ENCODE data around the gene TGFBR3L. TPM values are rescaled to one million over a fixed set of nuclear protein-coding genes. Genes with fewer than 3 reads are reported as not detected.
A peak's percentile ranks its signal among the peaks of the same experiment; 100 is the strongest.
"Not testable (repeated sequence)": the region's sequence is repeated elsewhere in the genome, so short reads cannot be mapped to it uniquely, and the experiment has no call there.

The TGFBR3L gene
- total RNA-seq, 1 donor from 2014 or later, result 0.52 TPM

GRCh38 chr19:7928334-7928706, 13.7 kb downstream of the TGFBR3L start:
- no peak for DNase-seq (ENCODE audit: low spot score)

DNA sequence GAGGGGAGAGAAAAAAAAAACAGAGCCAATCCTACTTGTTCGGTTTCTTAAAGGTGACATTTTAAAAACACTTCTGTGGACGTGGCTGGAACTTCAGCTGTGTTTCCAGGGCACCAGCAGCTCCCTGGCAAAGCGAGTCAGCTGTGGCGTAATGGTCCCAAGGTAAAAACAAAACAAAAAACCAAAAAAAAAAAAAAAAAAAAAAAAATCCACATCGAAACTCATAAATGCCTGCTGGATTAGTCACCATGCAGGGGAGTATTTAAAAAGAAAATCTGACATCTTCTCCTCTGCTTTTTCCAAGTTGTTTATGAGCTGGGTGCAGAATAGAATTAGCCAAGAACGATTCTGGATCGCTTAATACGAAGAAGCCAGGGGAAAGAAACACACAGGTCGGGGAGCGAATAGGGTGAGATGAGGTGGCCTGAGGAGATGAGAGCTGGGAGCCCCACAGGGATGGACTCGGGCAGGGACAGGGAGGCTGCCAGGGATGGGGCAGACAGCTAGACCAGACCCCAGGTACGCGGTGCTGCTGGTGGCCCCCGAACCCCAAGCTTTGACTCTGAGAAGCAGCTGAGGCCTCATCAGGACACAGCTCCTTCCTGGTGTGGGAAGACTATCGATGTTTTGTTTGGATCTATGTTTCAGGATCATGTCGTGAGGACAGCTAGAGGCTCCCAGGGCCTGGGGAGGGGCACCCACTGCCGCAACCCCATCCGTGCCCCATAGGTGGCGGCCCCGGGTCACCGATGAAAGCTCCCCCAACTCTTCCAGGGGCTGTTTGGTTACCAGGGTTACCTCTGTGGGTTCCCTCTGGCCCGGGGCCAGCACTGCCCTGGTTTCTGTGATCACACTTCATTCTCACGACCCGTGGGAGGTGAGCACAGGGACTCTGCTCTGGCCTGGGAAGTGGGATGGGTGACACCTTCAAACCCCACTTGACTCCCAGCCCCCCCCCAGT, 14.4 kb downstream of the TGFBR3L start:
- DNase-seq (ENCODE audit: low spot score), result no peak

GRCh38 chr19:7930030-7930429, 15.4 kb downstream of the TGFBR3L start:
- not testable (repeated sequence) for DNase-seq (ENCODE audit: low spot score)

GRCh38 chr19:7930765-7931164, 16.1 kb downstream of the TGFBR3L start:
- DNase-seq (ENCODE audit: low spot score), result no peak

DNA sequence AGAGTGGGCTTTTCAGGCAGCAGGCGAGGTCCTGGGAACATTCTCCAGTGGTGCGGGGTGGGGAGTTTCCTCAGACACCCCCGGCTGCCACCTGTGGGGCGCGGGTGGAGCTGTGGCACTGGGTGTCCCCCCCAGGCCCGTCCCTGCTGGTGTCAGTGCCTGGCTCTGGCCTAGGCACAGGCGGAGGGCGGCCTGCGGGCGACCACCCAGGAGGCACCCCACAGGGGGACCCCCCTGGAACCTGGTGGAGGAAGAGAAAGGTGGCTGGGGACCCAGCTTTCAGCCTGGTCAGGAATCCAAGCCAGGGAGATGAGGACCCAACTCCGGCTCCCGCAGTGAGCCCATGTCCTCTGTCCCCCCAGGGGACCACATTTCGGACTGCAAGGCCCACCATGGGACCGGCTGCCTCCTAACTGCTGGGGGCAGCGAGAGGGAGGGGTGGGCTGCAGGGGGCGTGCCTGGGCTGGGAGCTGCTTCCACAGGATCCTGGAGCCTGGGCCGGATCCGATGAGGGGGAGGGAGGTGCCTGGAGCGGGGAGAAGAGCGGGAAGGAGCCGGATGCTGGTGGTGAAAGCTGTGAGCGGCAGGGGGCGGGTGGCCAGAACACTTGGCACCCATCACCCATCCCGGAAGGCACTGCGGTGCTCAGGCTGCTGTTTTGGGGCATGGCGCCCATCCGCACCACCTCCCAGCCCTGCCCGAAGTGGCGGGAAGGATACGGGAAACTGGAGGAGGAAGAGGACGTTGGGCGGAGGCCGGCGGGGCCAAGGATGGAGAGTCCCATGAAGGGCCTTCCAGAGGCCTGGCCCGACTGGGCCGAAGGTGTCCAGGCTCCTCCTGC, 16.8 kb downstream of the TGFBR3L start:
- DNase-seq (ENCODE audit: low spot score), result no peak

DNA sequence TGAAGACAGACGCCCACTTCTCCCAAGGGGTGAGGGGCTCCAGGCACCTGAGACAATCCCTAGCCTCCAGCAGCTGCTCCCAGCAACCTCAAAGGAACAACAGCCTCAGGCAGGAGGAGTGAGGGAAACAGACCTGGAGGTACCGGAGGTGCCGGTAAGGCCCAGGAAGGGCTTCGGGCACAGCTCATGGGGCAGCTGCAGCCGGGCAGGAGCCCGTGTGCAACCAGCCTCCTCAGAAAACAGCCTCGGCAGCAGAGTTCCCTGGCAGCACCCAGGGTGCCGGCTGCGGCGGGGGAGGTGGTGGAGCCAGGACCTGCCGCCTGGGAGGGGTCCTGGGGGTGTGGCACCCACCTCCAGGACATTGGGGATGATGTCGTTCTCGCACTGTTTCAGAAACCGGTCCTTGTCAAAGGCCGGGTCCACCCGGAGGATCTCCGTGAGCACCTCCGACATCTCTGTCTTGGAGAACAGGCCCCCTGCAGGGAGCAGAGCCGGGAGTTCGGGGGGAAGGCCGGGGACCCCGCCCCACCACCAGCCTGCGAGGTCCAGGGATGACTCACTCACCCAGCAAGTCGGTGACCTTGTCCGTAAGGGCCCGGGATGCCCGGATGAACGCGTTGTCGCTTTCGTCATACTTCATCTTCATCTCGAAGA, 17.8 kb downstream of the TGFBR3L start:
- no peak for DNase-seq (ENCODE audit: low spot score)

GRCh38 chr19:7932930-7933300, 18.3 kb downstream of the TGFBR3L start:
- DNase-seq (ENCODE audit: low spot score), result no peak

GRCh38 chr19:7933411-7933810, 18.8 kb downstream of the TGFBR3L start:
- no peak for DNase-seq (ENCODE audit: low spot score)

DNA sequence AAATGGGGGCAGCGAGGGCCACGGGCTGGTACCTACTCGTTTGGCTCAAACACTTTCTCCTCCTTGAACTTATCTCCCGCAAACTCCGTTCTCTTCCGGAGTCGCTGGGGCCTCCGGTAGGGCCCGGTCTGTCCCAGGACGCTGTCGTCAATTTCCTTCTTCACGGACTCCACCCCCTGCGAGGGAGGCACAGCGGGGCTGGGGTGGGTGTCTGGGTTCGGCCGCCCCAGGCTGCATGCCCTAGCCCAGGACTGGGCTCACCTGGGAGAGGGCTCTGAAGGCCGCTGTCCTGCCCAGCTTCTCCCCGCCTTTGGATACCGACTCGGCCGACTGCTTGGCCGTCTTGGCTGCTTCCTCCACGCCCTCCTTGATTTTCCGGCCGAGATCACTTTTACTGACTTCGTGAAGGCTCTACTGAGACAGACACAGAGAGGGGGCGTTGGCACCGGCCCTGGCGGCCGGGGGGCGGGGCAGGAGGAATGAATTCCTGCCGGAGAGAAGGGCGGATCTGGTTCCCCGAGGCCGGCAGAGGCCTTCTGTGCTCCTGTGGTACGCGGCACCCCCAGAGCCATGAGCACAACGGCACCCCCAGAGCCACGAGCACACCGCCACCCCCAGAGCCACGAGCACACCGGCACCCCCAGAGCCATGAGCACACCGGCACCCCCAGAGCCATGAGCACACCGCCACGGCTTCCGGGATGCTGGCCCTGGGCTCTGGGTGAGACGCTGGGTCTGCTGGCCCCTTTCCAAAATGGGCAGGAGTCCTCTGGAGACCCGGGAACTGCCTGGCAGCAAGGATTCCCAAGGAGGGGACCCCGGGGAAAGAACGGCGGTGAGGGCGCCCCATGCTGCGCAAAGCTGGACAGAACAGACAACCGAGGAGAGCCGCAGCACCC, 19.4 kb downstream of the TGFBR3L start:
- DNase-seq (ENCODE audit: low spot score), result no peak

- DNase-seq (ENCODE audit: low spot score), result no peak
These were observed 20.1 kb downstream of the TGFBR3L start for GRCh38 chr19:7934766-7935165.

DNA sequence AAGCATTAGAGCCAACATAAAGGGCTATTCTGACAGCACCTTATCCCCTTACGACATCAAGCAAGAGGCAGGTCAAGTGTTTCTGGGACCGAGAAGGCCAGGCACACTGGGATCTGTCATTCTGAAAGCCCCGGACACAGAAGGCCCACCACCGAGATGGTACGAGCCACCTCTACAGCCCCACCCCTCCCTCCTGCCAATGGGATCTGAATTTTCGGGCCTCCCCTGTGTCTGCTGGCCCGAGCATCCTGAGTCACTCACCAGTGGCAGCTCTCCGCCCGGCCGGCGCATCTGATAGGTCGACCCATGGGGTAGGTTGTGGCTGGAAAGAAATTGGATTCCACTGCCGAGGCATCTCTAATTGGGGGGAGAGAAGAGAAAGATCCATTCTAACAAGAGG, 26.2 kb downstream of the TGFBR3L start:
- DNase-seq (ENCODE audit: low spot score), result no peak

DNA sequence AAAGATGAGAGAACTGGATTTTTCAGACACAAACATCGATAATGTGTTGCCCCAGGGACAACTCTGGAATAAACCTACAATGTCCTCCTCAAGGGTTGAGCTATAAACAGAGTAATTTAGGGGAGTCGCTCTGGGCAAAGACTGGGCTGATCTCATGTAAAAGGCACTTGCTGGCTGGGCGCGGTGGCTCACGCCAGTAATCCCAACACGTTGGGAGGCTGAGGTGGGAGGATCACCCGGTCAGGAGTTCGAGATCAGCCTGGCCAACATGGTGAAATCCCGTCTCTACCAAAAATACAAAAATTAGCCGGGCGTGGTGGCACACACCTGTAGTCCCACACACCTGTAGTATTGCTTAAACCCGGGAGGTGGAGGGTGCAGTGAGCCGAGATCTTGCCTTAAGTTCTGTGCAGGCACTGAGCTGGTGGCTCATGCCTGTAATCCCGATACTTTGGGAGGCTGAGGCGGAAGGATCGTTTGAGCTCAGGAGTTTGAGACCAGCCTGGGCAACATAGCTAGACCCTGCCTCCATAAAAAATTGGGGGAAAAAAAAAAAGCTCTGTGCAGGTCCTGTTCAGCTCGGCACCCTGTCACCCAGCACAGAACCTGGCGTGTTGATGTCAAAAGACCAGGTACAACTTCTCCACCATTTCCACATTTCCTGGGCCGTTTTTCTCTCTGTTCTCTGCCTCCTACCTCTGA, 27.4 kb downstream of the TGFBR3L start:
- no peak for DNase-seq (ENCODE audit: low spot score)

GRCh38 chr19:7942981-7943443, 28.4 kb downstream of the TGFBR3L start:
- no peak for DNase-seq (ENCODE audit: low spot score)

DNA sequence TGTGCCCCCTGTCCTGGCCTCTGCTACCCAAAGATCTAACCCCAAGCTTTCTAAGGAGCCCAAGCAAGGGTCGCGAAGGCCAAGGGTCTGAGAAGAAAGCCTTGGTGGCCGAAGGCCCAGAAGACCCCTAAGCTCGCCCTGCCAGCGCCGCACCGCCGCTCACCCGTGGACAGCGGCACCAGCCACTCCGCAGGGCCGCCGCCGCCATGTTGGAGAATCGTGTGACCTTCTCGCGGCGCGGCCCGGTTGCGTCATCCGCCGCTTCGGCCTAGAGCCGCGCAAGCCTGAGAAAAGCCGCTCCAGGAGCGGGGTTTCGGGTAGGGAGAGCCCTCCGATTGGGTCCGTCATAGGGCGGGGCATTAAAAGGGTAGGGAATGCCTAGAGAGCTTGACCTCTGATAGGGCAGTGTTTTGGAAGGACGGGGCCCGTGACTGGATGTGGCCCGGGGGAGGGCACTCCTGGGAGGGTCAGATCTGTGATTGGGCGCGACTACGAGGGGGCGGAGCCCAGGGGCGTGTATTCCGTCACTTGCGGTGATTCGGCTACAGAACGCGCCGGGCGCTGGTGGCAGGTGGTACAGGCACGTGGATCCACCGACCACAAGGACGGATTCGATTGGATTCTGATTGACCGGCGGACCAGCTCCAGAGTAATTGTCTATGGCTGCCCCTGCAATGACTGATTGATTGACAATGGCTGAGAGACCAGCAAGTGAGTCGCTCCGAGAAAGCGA, 29.0 kb downstream of the TGFBR3L start, which contains the start of gene TIMM44:
Gene TIMM44 (minus strand): TSS at position 223 of the 733 bp plus-strand sequence. CDS start 15 bp downstream, at position 208.
- DNase-seq (ENCODE audit: low spot score), result peak; percentile 99

- DNase-seq (ENCODE audit: low spot score), result peak; percentile 91
These were observed 29.6 kb downstream of the TGFBR3L start for GRCh38 chr19:7944177-7944761.

DNA sequence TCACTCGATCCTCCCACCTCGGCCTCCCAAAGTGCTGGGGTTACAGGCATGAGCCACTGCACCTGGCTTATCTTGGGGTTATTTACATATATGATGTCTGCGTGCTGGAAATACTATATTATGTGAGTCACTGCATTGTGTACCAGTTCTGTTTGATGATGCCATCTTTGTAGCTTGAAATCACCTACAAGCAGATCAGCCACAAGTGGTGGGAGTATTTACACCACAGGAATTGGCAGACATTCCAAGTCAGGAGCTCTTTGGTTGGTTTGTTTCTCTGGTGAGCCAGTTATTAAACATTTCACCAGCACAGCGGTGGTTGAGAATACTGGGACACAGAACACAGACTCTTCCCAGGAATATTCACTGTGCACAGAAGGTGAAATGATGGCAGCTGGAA, 33.3 kb downstream of the TGFBR3L start:
- no peak for DNase-seq (ENCODE audit: low spot score)

- DNase-seq (ENCODE audit: low spot score), result no peak
These were observed 38.4 kb downstream of the TGFBR3L start for GRCh38 chr19:7953060-7953459.

- DNase-seq (ENCODE audit: low spot score), result no peak
These were observed 38.9 kb downstream of the TGFBR3L start for GRCh38 chr19:7953576-7953975.

- no peak for DNase-seq (ENCODE audit: low spot score)
These were observed 41.1 kb downstream of the TGFBR3L start for GRCh38 chr19:7955696-7956095.
